SKM-1 treated with dmso at 0.1 percent for 144 hours (cell line): ENCODE results near the gene MRC1.
A peak's percentile ranks its signal among the peaks of the same experiment; 100 is the strongest.

Experiments
- DNase-seq: peaks from one replicate; lab custom pipeline; 2025; ENCODE audit not compliant: unreplicated experiment; lab: John Stamatoyannopoulos, UW

Gene MRC1

GRCh38 chr10:17808971-17809841 is at the start of gene MRC1:
TSS of gene MRC1 (plus strand) at chr10:17809348. CDS start at chr10:17809466, 118 bp downstream.
- DNase-seq, result no peak

- no peak for DNase-seq
These were observed 45.0 kb upstream of the MRC1 start for GRCh38 chr10:17764142-17764541.

- DNase-seq, result no peak
These were observed 43.5 kb upstream of the MRC1 start for GRCh38 chr10:17765602-17766001.

- no peak for DNase-seq
These were observed 42.4 kb upstream of the MRC1 start for GRCh38 chr10:17766731-17767130.

- no peak for DNase-seq
These were observed 40.7 kb upstream of the MRC1 start for GRCh38 chr10:17768496-17768895.

- no peak for DNase-seq
These were observed 40.2 kb upstream of the MRC1 start for GRCh38 chr10:17768957-17769356.

- DNase-seq, result peak; percentile 47
These were observed 38.1 kb upstream of the MRC1 start for GRCh38 chr10:17771017-17771416.

- no peak for DNase-seq
These were observed 29.4 kb upstream of the MRC1 start for GRCh38 chr10:17779784-17780183.

GRCh38 chr10:17780727-17781126 is 28.4 kb upstream of the MRC1 start:
- DNase-seq, result no peak

GRCh38 chr10:17781856-17782255 is 27.3 kb upstream of the MRC1 start:
- no peak for DNase-seq

- no peak for DNase-seq
These were observed 26.1 kb upstream of the MRC1 start for GRCh38 chr10:17782921-17783665.

- DNase-seq, result no peak
These were observed 25.4 kb upstream of the MRC1 start for GRCh38 chr10:17783751-17784150.

GRCh38 chr10:17784688-17785087 is 24.5 kb upstream of the MRC1 start:
- no peak for DNase-seq

GRCh38 chr10:17785276-17785930 is 23.7 kb upstream of the MRC1 start:
- no peak for DNase-seq

GRCh38 chr10:17787087-17787961 is 21.8 kb upstream of the MRC1 start:
- no peak for DNase-seq

- DNase-seq, result no peak
These were observed 20.5 kb upstream of the MRC1 start for GRCh38 chr10:17788646-17789045.

- DNase-seq, result no peak
These were observed 19.8 kb upstream of the MRC1 start for GRCh38 chr10:17789396-17789795.

GRCh38 chr10:17790651-17791050 is 18.5 kb upstream of the MRC1 start:
- DNase-seq, result no peak

- DNase-seq, result no peak
These were observed 16.2 kb upstream of the MRC1 start for GRCh38 chr10:17792991-17793390.

GRCh38 chr10:17793823-17794644 is 15.1 kb upstream of the MRC1 start:
- DNase-seq, result no peak
